ENCODE measurements around the gene NUDT19. TPM values are rescaled to one million over a fixed set of nuclear protein-coding genes. Genes with fewer than 3 reads are reported as not detected.
"Not testable (repeated sequence)": the region's sequence is repeated elsewhere in the genome, so short reads cannot be mapped to it uniquely, and the experiment has no call there.

Gene NUDT19
- total and polyA plus RNA-seq, 2 donors (not counting 3 experiments of a cell fraction or from before 2014, with no cell fraction given): 6.6 to 14.0 TPM

DNA sequence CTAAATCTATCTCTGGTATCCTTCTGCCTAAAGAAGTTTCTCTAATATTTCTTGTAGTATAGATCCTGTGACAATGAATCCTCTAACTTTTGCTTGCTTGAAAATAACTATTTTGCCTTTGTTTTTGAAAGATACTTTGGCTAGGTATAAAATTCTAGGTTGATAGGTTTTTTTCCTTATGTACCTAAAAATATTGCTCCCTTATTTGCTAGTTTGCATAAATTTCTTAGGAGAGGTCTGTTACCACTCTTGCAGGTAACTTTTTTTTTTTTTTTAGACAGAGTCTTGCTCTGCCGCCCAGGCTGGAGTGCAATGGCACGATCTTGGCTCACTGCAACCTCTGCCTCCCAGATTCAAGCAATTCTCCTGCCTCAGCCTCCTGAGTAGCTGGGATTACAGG is 12.4 kb downstream of the NUDT19 start:
- peaks cover 47% of the 10 kb centered on the region for H3K79me2 ChIP-seq (ENCODE audit: control insufficient read depth, insufficient read depth, low read length)
- POLR2A ChIA-PET; H4K20me1 ChIP-seq (replicated peaks; ENCODE audit: control insufficient read depth, extremely low read depth, insufficient read depth, low read length); H3K4me1 ChIP-seq (ENCODE audit: control insufficient read depth, extremely low read depth, insufficient read depth, low read length); H2AFZ ChIP-seq (ENCODE audit: low read depth, low read length); BruUV-seq (replicated peaks); H3K9ac ChIP-seq (replicated peaks; ENCODE audit: extremely low read depth, insufficient read depth, low read length); intact Hi-C loops (cut with micrococcal nuclease); H3K27me3 ChIP-seq (ENCODE audit: control insufficient read depth in 2 of 2, insufficient read depth in 2 of 2, low read length in 2 of 2); CTCF ChIA-PET; H3K27ac ChIP-seq (ENCODE audit: insufficient read depth, low read depth, low read length); DNase-seq (ENCODE audit: low read depth, low spot score); H3K4me3 ChIP-seq (replicated peaks in 1 of 3; ENCODE audit: insufficient read depth in 1 of 3, low read depth in 1 of 3, low read length in 3 of 3); dilution Hi-C loops (cut with MboI; ENCODE audit: extremely low pct_ligation_motif_present, low sequenced_read_pairs); FAIRE-seq; H3K4me2 ChIP-seq (ENCODE audit: insufficient read depth, low read length); H3K9me3 ChIP-seq (replicated peaks; ENCODE audit: control insufficient read depth, insufficient read depth, low read length); H3K36me3 ChIP-seq (ENCODE audit: control insufficient read depth in 2 of 2, extremely low read depth in 1 of 2, insufficient read depth in 2 of 2, low read length in 2 of 2); H3K9me1 ChIP-seq (replicated peaks; ENCODE audit: control insufficient read depth, extremely low read depth, insufficient read depth, low read length): not testable (repeated sequence)

- Histone ChIP-seq H3K4me2 (ENCODE audit: insufficient read depth, low read length) (no peak overlapping the region), H3K4me1 (ENCODE audit: control insufficient read depth, extremely low read depth, insufficient read depth, low read length) (no peaks in the 10 kb centered on the region), H3K4me3 (replicated peaks in 1 of 3; ENCODE audit: insufficient read depth in 1 of 3, low read depth in 1 of 3, low read length in 3 of 3) (no peak overlapping the region), H3K9me1 (replicated peaks; ENCODE audit: control insufficient read depth, extremely low read depth, insufficient read depth, low read length) (no peaks in the 10 kb centered on the region), H3K36me3 (ENCODE audit: control insufficient read depth in 2 of 2, extremely low read depth in 1 of 2, insufficient read depth in 2 of 2, low read length in 2 of 2) (peaks cover 0 to 4% of the 10 kb centered on the region in 2 experiments), H2AFZ (ENCODE audit: low read depth, low read length) (no peak overlapping the region), H3K27me3 (ENCODE audit: control insufficient read depth in 2 of 2, insufficient read depth in 2 of 2, low read length in 2 of 2) (no peaks in the 10 kb centered on the region), H4K20me1 (replicated peaks; ENCODE audit: control insufficient read depth, extremely low read depth, insufficient read depth, low read length) (no peaks in the 10 kb centered on the region), H3K9ac (replicated peaks; ENCODE audit: extremely low read depth, insufficient read depth, low read length) (no peak overlapping the region), H3K27ac (ENCODE audit: insufficient read depth, low read depth, low read length) (no peak overlapping the region), H3K9me3 (replicated peaks; ENCODE audit: control insufficient read depth, insufficient read depth, low read length) (no peaks in the 10 kb centered on the region), H3K79me2 (ENCODE audit: control insufficient read depth, insufficient read depth, low read length) (peaks cover 15% of the 10 kb centered on the region)
- no peak for FAIRE-seq
- POLR2A ChIA-PET: no interaction called here
- no peak for TF ChIP-seq GATA2 (IDR thresholded peaks at IDR 0.05; ENCODE audit: insufficient read depth, insufficient read length, low read depth, low read length)
- no peak for TF ChIP-seq POLR2AphosphoS5 (IDR thresholded peaks at IDR 0.05; ENCODE audit: insufficient read depth, low read depth, low read length)
- no peak for TF ChIP-seq MYC (IDR thresholded peaks at IDR 0.05; ENCODE audit: low read depth, low read length)
- no peak for TF ChIP-seq FOS (IDR thresholded peaks at IDR 0.05; ENCODE audit: borderline replicate concordance, insufficient read depth, low read length)
- TF ChIP-seq EZH2 (IDR thresholded peaks at IDR 0.05; ENCODE audit: borderline replicate concordance, low read depth, low read length, severe bottlenecking): no peak
- TF ChIP-seq CTCF (IDR thresholded peaks at IDR 0.05; ENCODE audit: extremely low read depth in 1 of 2, insufficient read depth in 1 of 2, low read depth in 1 of 2, low read length in 2 of 2): no peak
- no TSS peak for BruUV-seq (replicated peaks)
- no peak for DNase-seq (ENCODE audit: low read depth, low spot score)
- CTCF ChIA-PET: interaction anchor here (1.2 kb wide), 1 partner anchor 17 kb away, joined by 3 read pairs; the partner anchor contains the start of gene NUDT19
- dilution Hi-C loops (cut with MboI; ENCODE audit: extremely low pct_ligation_motif_present, low sequenced_read_pairs): no loop called here
- intact Hi-C loops (cut with micrococcal nuclease): no loop called here
Measured at GRCh38 chr19:32708457-32708856, 16.8 kb downstream of the NUDT19 start.
